Measurements from ENCODE around the gene TEAD1. TPM values are rescaled to one million over a fixed set of nuclear protein-coding genes. Genes with fewer than 3 reads are reported as not detected.

The TEAD1 gene
- polyA plus RNA-seq, 1 donor from 2014 or later, result 12.2 TPM

DNA sequence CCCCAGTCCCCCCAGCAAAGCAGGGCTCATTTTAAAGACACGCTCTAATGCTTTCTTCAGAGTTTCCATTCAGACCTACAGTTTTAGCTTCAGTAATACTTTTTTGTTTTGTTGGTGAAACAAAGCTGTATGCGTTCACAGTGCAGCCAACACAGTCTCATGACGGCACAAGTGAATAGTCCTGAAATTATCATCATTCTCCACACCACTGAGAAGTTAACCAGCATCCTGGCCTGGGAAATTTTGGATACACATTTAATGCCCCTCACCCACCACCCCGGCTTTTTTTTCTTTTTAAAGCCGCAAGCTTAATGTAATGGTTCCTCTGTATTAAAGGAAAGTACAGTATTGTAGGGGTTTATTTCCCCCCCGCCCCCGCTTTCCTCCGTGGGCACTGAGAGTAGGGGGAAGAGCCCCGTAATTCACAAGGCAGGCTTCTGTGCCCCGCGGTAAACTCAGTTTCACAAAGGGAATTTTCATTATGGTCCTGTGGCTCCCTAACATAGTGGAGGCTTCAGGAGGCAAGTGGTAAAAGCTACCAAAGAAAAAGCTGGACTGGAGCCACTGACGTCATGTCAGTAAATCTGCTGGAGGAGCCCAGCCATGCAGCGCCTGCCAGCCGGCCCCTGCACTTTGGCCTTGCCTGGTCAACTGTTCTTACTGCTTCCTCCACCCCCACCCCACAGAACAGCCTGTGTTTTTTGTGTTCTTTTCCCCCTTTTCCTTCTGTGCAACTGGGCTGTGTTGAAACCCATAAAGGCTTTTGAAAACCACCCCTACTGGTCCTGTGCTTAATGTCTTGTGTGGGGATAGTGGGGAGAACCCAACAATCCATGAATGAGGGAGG, 18.2 kb downstream of the TEAD1 start:
- Histone ChIP-seq H3K79me2 (replicated peaks; ENCODE audit: insufficient read depth, low read length) (peaks cover 75% of the 10 kb centered on the region), H3K9me2 (ENCODE audit: insufficient read depth, low read length) (no peaks in the 10 kb centered on the region), H3K4me2 (ENCODE audit: low read length) (no peak overlapping the region), H3K9me3 (ENCODE audit: low read length) (no peaks in the 10 kb centered on the region), H3F3A (ENCODE audit: insufficient read depth, low read length, poor library complexity, severe bottlenecking) (no peaks in the 10 kb centered on the region), H4K20me1 (ENCODE audit: insufficient read depth) (no peaks in the 10 kb centered on the region), H3K27ac (ENCODE audit: low read length) (no peak overlapping the region), H2AFZ (ENCODE audit: low read depth, low read length) (no peak overlapping the region), H3K9ac (ENCODE audit: low read length) (no peak overlapping the region), H3K27me3 (ENCODE audit: insufficient read depth, low read depth, low read length) (no peaks in the 10 kb centered on the region), H3K36me3 (ENCODE audit: insufficient read depth, low read length) (no peaks in the 10 kb centered on the region), H3K4me3 (ENCODE audit: low read length) (no peak overlapping the region)
- TF ChIP-seq EP300 (conservative IDR thresholded peaks at IDR 0.05; ENCODE audit: poor library complexity, severe bottlenecking), result no peak
- TF ChIP-seq, protein P1, sequence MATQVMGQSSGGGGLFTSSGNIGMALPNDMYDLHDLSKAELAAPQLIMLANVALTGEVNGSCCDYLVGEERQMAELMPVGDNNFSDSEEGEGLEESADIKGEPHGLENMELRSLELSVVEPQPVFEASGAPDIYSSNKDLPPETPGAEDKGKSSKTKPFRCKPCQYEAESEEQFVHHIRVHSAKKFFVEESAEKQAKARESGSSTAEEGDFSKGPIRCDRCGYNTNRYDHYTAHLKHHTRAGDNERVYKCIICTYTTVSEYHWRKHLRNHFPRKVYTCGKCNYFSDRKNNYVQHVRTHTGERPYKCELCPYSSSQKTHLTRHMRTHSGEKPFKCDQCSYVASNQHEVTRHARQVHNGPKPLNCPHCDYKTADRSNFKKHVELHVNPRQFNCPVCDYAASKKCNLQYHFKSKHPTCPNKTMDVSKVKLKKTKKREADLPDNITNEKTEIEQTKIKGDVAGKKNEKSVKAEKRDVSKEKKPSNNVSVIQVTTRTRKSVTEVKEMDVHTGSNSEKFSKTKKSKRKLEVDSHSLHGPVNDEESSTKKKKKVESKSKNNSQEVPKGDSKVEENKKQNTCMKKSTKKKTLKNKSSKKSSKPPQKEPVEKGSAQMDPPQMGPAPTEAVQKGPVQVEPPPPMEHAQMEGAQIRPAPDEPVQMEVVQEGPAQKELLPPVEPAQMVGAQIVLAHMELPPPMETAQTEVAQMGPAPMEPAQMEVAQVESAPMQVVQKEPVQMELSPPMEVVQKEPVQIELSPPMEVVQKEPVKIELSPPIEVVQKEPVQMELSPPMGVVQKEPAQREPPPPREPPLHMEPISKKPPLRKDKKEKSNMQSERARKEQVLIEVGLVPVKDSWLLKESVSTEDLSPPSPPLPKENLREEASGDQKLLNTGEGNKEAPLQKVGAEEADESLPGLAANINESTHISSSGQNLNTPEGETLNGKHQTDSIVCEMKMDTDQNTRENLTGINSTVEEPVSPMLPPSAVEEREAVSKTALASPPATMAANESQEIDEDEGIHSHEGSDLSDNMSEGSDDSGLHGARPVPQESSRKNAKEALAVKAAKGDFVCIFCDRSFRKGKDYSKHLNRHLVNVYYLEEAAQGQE (IDR thresholded peaks at IDR 0.05; ENCODE audit: borderline replicate concordance), result no peak
- no peak for TF ChIP-seq TAF1 (IDR thresholded peaks at IDR 0.05; ENCODE audit: low read depth)

- Histone ChIP-seq H3K79me2 (replicated peaks; ENCODE audit: insufficient read depth, low read length) (peaks cover 71% of the 10 kb centered on the region), H3K9me2 (ENCODE audit: insufficient read depth, low read length) (no peaks in the 10 kb centered on the region), H3K9me3 (ENCODE audit: low read length) (no peaks in the 10 kb centered on the region), H3K27me3 (ENCODE audit: insufficient read depth, low read depth, low read length) (no peaks in the 10 kb centered on the region), H3K27ac (ENCODE audit: low read length) (no peak overlapping the region), H3K4me3 (ENCODE audit: low read length) (no peak overlapping the region), H4K20me1 (ENCODE audit: insufficient read depth) (no peaks in the 10 kb centered on the region), H3F3A (ENCODE audit: insufficient read depth, low read length, poor library complexity, severe bottlenecking) (no peaks in the 10 kb centered on the region), H3K36me3 (ENCODE audit: insufficient read depth, low read length) (no peaks in the 10 kb centered on the region), H3K9ac (ENCODE audit: low read length) (no peak overlapping the region), H3K4me2 (ENCODE audit: low read length) (no peak overlapping the region), H2AFZ (ENCODE audit: low read depth, low read length) (no peak overlapping the region)
- TF ChIP-seq MXI1 (conservative IDR thresholded peaks at IDR 0.05; ENCODE audit: poor library complexity, severe bottlenecking) (no peak), RAD21 (conservative IDR thresholded peaks at IDR 0.05) (no peak), TAF1 (IDR thresholded peaks at IDR 0.05; ENCODE audit: low read depth) (no peak), EZH2 (IDR thresholded peaks at IDR 0.05; ENCODE audit: borderline replicate concordance, insufficient read depth, low read length, poor library complexity, severe bottlenecking) (no peak), SMC3 (conservative IDR thresholded peaks at IDR 0.05; ENCODE audit: poor library complexity) (no peak)
- TF ChIP-seq, protein P2, sequence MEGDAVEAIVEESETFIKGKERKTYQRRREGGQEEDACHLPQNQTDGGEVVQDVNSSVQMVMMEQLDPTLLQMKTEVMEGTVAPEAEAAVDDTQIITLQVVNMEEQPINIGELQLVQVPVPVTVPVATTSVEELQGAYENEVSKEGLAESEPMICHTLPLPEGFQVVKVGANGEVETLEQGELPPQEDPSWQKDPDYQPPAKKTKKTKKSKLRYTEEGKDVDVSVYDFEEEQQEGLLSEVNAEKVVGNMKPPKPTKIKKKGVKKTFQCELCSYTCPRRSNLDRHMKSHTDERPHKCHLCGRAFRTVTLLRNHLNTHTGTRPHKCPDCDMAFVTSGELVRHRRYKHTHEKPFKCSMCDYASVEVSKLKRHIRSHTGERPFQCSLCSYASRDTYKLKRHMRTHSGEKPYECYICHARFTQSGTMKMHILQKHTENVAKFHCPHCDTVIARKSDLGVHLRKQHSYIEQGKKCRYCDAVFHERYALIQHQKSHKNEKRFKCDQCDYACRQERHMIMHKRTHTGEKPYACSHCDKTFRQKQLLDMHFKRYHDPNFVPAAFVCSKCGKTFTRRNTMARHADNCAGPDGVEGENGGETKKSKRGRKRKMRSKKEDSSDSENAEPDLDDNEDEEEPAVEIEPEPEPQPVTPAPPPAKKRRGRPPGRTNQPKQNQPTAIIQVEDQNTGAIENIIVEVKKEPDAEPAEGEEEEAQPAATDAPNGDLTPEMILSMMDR (IDR thresholded peaks at IDR 0.05; ENCODE audit: poor library complexity, severe bottlenecking), result no peak
Measured at GRCh38 chr11:12693094-12693478, 18.9 kb downstream of the TEAD1 start.

Measured in neural cell (in vitro differentiated cells).